ENCODE data around the gene NT5E. TPM values are rescaled to one million over a fixed set of nuclear protein-coding genes. Genes with fewer than 3 reads are reported as not detected.

Gene NT5E
- total and polyA plus RNA-seq, 2 of the 13 experiments (the other 11 are each of a cell fraction or from before 2014, with no cell fraction given): 9.5 to 33.0 TPM

DNA sequence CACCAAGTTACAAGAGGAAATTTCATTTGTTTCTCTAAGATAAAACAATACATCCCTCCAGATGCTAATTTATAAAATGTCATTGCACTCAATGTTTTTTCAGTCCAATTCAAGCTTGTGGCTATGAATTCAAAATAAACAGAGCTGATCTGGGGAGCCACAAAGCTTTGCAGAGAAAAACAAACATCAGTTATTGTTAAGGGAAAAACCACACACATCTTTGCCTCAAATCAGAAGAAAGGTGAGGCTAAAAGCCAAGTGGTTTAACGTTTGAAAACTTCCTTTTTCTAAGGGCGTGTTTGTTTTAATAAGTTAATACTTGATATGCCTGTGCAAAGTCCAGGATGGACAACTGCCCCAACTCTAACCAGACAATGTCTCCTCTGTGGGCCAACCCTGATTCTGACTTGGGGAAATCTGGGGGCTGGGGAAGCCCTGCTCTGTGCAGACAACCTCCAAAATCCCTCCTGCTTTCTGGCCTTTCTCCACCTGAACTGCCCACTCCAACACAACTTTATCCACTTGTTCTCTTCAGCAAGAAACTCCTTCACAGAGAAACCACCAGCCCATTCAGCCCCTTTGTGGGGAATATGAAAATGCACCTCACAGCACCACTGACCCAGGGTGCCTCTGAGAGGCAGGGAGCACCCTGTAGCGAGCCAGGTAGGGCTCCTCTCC lies 44.6 kb upstream of the NT5E start (continued):
- TF ChIP-seq REPIN1 (CRISPR knock-in tag; IDR thresholded peaks at IDR 0.05; ENCODE audit: borderline replicate concordance, low read depth) (0 out of 2 replicates have a peak, but pooled peaks have one; percentile 32), RFX3 (CRISPR knock-in tag; IDR thresholded peaks at IDR 0.05) (no peak), MAFF (IDR thresholded peaks at IDR 0.05; ENCODE audit: low read depth, low read length) (0 out of 2 replicates have a peak, but pooled peaks have one; percentile 1), TBX3 (IDR thresholded peaks at IDR 0.05; ENCODE audit: borderline replicate concordance) (no peak), ZNF777 (CRISPR knock-in tag; IDR thresholded peaks at IDR 0.05) (no peak), PHF8 (CRISPR knock-in tag; IDR thresholded peaks at IDR 0.05) (no peak), ZNF367 (CRISPR knock-in tag; IDR thresholded peaks at IDR 0.05; ENCODE audit: borderline replicate concordance) (no peak), SAP130 (CRISPR knock-in tag; IDR thresholded peaks at IDR 0.05; ENCODE audit: low read depth) (peak; percentile 70), ZNF138 (CRISPR knock-in tag; IDR thresholded peaks at IDR 0.05; ENCODE audit: low read depth) (no peak), ZNF546 (CRISPR knock-in tag; conservative IDR thresholded peaks at IDR 0.05) (no peak), NFE2L1 (CRISPR knock-in tag; IDR thresholded peaks at IDR 0.05; ENCODE audit: borderline replicate concordance) (no peak), ZNF747 (CRISPR knock-in tag; IDR thresholded peaks at IDR 0.05; ENCODE audit: borderline replicate concordance) (no peak), GZF1 (CRISPR knock-in tag; IDR thresholded peaks at IDR 0.05) (no peak), ZBTB38 (CRISPR knock-in tag; IDR thresholded peaks at IDR 0.05) (no peak), ZNF543 (CRISPR knock-in tag; IDR thresholded peaks at IDR 0.05) (no peak), ZNF136 (CRISPR knock-in tag; IDR thresholded peaks at IDR 0.05; ENCODE audit: low read depth) (no peak)
- TF ChIP-seq, protein P1, sequence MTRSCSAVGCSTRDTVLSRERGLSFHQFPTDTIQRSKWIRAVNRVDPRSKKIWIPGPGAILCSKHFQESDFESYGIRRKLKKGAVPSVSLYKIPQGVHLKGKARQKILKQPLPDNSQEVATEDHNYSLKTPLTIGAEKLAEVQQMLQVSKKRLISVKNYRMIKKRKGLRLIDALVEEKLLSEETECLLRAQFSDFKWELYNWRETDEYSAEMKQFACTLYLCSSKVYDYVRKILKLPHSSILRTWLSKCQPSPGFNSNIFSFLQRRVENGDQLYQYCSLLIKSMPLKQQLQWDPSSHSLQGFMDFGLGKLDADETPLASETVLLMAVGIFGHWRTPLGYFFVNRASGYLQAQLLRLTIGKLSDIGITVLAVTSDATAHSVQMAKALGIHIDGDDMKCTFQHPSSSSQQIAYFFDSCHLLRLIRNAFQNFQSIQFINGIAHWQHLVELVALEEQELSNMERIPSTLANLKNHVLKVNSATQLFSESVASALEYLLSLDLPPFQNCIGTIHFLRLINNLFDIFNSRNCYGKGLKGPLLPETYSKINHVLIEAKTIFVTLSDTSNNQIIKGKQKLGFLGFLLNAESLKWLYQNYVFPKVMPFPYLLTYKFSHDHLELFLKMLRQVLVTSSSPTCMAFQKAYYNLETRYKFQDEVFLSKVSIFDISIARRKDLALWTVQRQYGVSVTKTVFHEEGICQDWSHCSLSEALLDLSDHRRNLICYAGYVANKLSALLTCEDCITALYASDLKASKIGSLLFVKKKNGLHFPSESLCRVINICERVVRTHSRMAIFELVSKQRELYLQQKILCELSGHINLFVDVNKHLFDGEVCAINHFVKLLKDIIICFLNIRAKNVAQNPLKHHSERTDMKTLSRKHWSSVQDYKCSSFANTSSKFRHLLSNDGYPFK (CRISPR knock-in tag; IDR thresholded peaks at IDR 0.05; ENCODE audit: borderline replicate concordance): no peak
- TF ChIP-seq, protein P2, sequence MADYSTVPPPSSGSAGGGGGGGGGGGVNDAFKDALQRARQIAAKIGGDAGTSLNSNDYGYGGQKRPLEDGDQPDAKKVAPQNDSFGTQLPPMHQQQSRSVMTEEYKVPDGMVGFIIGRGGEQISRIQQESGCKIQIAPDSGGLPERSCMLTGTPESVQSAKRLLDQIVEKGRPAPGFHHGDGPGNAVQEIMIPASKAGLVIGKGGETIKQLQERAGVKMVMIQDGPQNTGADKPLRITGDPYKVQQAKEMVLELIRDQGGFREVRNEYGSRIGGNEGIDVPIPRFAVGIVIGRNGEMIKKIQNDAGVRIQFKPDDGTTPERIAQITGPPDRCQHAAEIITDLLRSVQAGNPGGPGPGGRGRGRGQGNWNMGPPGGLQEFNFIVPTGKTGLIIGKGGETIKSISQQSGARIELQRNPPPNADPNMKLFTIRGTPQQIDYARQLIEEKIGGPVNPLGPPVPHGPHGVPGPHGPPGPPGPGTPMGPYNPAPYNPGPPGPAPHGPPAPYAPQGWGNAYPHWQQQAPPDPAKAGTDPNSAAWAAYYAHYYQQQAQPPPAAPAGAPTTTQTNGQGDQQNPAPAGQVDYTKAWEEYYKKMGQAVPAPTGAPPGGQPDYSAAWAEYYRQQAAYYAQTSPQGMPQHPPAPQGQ (CRISPR knock-in tag; IDR thresholded peaks at IDR 0.05; ENCODE audit: borderline replicate concordance): 0 out of 2 replicates have a peak, but pooled peaks have one; percentile 51
- TF ChIP-seq, protein P3, sequence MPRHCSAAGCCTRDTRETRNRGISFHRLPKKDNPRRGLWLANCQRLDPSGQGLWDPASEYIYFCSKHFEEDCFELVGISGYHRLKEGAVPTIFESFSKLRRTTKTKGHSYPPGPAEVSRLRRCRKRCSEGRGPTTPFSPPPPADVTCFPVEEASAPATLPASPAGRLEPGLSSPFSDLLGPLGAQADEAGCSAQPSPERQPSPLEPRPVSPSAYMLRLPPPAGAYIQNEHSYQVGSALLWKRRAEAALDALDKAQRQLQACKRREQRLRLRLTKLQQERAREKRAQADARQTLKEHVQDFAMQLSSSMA (CRISPR knock-in tag; IDR thresholded peaks at IDR 0.05): no peak

Data from HepG2 (cell line).